H9 (cell line): Measurements from ENCODE around the gene IDNK. TPM values are rescaled to one million over a fixed set of nuclear protein-coding genes. Genes with fewer than 3 reads are reported as not detected.

ENCODE experiments used
- DNase-seq: peaks from one replicate; pipeline ENCODE4 v3.0.0-alpha.2; 2017
- H2AFZ ChIP-seq: one replicate; pipeline ENCODE4 v1.6.1; 2013; ENCODE audit warnings: mild to moderate bottlenecking, low read length, control low read depth, moderate library complexity
- H2AK5ac ChIP-seq: 2 replicates; pipeline ENCODE4 v1.6.1; 2013; ENCODE audit warnings: low read length, control low read depth, mixed read lengths; ENCODE audit not compliant: insufficient read length
- H2BK120ac ChIP-seq: one replicate; pipeline ENCODE4 v1.6.1; 2013; ENCODE audit warnings: low read depth, mild to moderate bottlenecking, low read length, control low read depth, inconsistent platforms; ENCODE audit not compliant: poor library complexity, severe bottlenecking
- H2BK12ac ChIP-seq: 2 replicates; pipeline ENCODE4 v1.6.1; 2013; ENCODE audit warnings: low read length, control low read depth, mixed read lengths, low read depth; ENCODE audit not compliant: insufficient read length
- H2BK15ac ChIP-seq: 2 replicates; pipeline ENCODE4 v1.6.1; 2013; ENCODE audit warnings: low read depth, low read length, control low read depth
- H2BK20ac ChIP-seq: one replicate; pipeline ENCODE4 v1.6.1; 2013; ENCODE audit warnings: low read depth, mild to moderate bottlenecking, low read length, control low read depth, inconsistent platforms; ENCODE audit not compliant: poor library complexity, severe bottlenecking
- H2BK5ac ChIP-seq: 2 replicates; pipeline ENCODE4 v1.6.1; 2013; ENCODE audit warnings: low read length, control low read depth, mixed read lengths; ENCODE audit not compliant: insufficient read length
- H3K14ac ChIP-seq: 2 replicates; pipeline ENCODE4 v1.6.1; 2013; ENCODE audit warnings: low read length, control low read depth; ENCODE audit not compliant: insufficient read depth
- H3K18ac ChIP-seq: 2 replicates; pipeline ENCODE4 v1.6.1; 2013; ENCODE audit warnings: low read depth, mild to moderate bottlenecking, mixed read lengths, low read length, control low read depth; ENCODE audit not compliant: insufficient read length
- H3K23ac ChIP-seq: 2 replicates; pipeline ENCODE4 v1.6.1; 2013; ENCODE audit warnings: low read length, control low read depth, mixed read lengths, low read depth; ENCODE audit not compliant: insufficient read length
- H3K23me2 ChIP-seq: 2 replicates; pipeline ENCODE4 v1.6.1; 2013; ENCODE audit warnings: low read depth, mild to moderate bottlenecking, mixed read lengths, low read length, control low read depth; ENCODE audit not compliant: insufficient read length, poor library complexity, severe bottlenecking
- H3K27ac ChIP-seq: 2 replicates; pipeline ENCODE4 v1.5.1; 2013; ENCODE audit warnings: low read length, control low read depth, mixed read lengths, low read depth; ENCODE audit not compliant: insufficient read length
- H3K27me3 ChIP-seq: 2 replicates; pipeline ENCODE4 v1.6.1; 2013; ENCODE audit warnings: low read length, control low read depth, inconsistent platforms; ENCODE audit not compliant: insufficient read depth
- H3K4ac ChIP-seq: 2 replicates; pipeline ENCODE4 v1.6.1; 2013; ENCODE audit warnings: low read depth, mild to moderate bottlenecking, control low read depth, inconsistent platforms, low read length, moderate library complexity
- H3K4me1 ChIP-seq: 2 replicates; pipeline ENCODE4 v1.6.1; 2013; ENCODE audit warnings: low read length, control low read depth, inconsistent platforms; ENCODE audit not compliant: insufficient read depth
- H3K4me2 ChIP-seq: 2 replicates; pipeline ENCODE4 v1.6.1; 2013; ENCODE audit warnings: low read length, control low read depth, mixed read lengths; ENCODE audit not compliant: insufficient read length, insufficient read depth
- H3K56ac ChIP-seq: 2 replicates; pipeline ENCODE4 v1.6.1; 2013; ENCODE audit warnings: low read depth, mild to moderate bottlenecking, mixed read lengths, low read length, control low read depth; ENCODE audit not compliant: insufficient read length
- H3K79me1 ChIP-seq: 2 replicates; pipeline ENCODE4 v1.6.1; 2013; ENCODE audit warnings: low read depth, mild to moderate bottlenecking, moderate library complexity, low read length, control low read depth, inconsistent platforms; ENCODE audit not compliant: insufficient read depth, poor library complexity, severe bottlenecking
- H3K79me2 ChIP-seq: 2 replicates; pipeline ENCODE4 v1.6.1; 2013; ENCODE audit warnings: low read length, control low read depth, inconsistent platforms; ENCODE audit not compliant: insufficient read depth
- H3K9ac ChIP-seq: 2 replicates; pipeline ENCODE4 v1.6.1; 2013; ENCODE audit warnings: low read length, control low read depth, mixed read lengths; ENCODE audit not compliant: insufficient read length; ENCODE audit errors: extremely low read depth
- H3K9me3 ChIP-seq: one replicate; pipeline ENCODE4 v1.6.1; 2013; ENCODE audit warnings: low read depth, low read length, inconsistent platforms; ENCODE audit not compliant: control insufficient read depth
- H3T11ph ChIP-seq: one replicate; pipeline ENCODE4 v1.6.1; 2013; ENCODE audit warnings: mild to moderate bottlenecking, low read length, control low read depth, inconsistent platforms
- H4K20me1 ChIP-seq: one replicate; pipeline ENCODE4 v1.6.1; 2013; ENCODE audit not compliant: control insufficient read depth, insufficient read length, insufficient read depth
- H4K5ac ChIP-seq: 2 replicates; pipeline ENCODE4 v1.6.1; 2013; ENCODE audit warnings: low read depth, mild to moderate bottlenecking, mixed read lengths, low read length, control low read depth; ENCODE audit not compliant: insufficient read length
- H4K8ac ChIP-seq: replicated peaks from 2 replicates; pipeline ENCODE4 v1.6.1; 2013; ENCODE audit warnings: low read length, control low read depth, mixed read lengths, low read depth; ENCODE audit not compliant: insufficient read length
- H4K91ac ChIP-seq: 2 replicates; pipeline ENCODE4 v1.6.1; 2013; ENCODE audit warnings: low read depth, mild to moderate bottlenecking, moderate library complexity, mixed read lengths, low read length, control low read depth; ENCODE audit not compliant: insufficient read length
- H3K27ac Mint-ChIP-seq, 3 experiments: 2 replicates in 2 of 3; 3 replicates in 1 of 3; pipeline ENCODE4 v1.8.0; 2020 to 2021; ENCODE audit warnings: mixed read lengths in 3 of 3, mild to moderate bottlenecking in 1 of 3, moderate library complexity in 1 of 3
- H3K27me3 Mint-ChIP-seq: 2 replicates; pipeline ENCODE4 v1.8.0; 2021; ENCODE audit warnings: low read depth, mild to moderate bottlenecking, moderate library complexity, mixed read lengths
- H3K36me3 Mint-ChIP-seq, 3 experiments: 2 replicates in 2 of 3; 3 replicates in 1 of 3; pipeline ENCODE4 v1.8.0; 2020 to 2021; ENCODE audit warnings: low read depth in 3 of 3, mixed read lengths in 3 of 3; ENCODE audit not compliant: insufficient read depth in 1 of 3
- H3K4me1 Mint-ChIP-seq, 2 experiments: 2 replicates each; pipeline ENCODE4 v1.8.0; 2020; ENCODE audit warnings: mixed read lengths in 2 of 2
- H3K4me3 Mint-ChIP-seq, 2 experiments: 2 replicates in 1 of 2; 3 replicates in 1 of 2; pipeline ENCODE4 v1.8.0; 2020 to 2021; ENCODE audit warnings: mild to moderate bottlenecking in 2 of 2, mixed read lengths in 2 of 2, moderate library complexity in 1 of 2
- H3K9me3 Mint-ChIP-seq, 2 experiments: 2 replicates in 1 of 2; 3 replicates in 1 of 2; pipeline ENCODE4 v1.8.0; 2020; ENCODE audit warnings: mild to moderate bottlenecking in 2 of 2, mixed read lengths in 2 of 2, moderate library complexity in 1 of 2
- CTCF ChIP-seq: fragments of 200-600 bp; sonication (generic); conservative IDR thresholded peaks from 3 replicates; pipeline ENCODE4 v1.8.0; 2021; ENCODE audit warnings: antibody characterized with exemption, mild to moderate bottlenecking
- WGBS: extraction: QIAGEN DNeasy Blood & Tissue Kit; methylation state at CpG from one replicate; pipeline ENCODE4 v1.1.7; 2013; ENCODE audit warnings: missing lambda C conversion rate, low lambda C conversion rate, mixed read lengths; ENCODE audit not compliant: insufficient read length; ENCODE audit errors: extremely low coverage; 5-methylcytosine and 5-hydroxymethylcytosine counted together
- total RNA-seq: library from RNA; stranded (reverse); gene quantifications from 2 replicates; pipeline ENCODE4 v1.2.1, GENCODE V29; 2021

IDNK gene
- total RNA-seq, 1 experiment from 2014 or later = 1.4 TPM

DNA sequence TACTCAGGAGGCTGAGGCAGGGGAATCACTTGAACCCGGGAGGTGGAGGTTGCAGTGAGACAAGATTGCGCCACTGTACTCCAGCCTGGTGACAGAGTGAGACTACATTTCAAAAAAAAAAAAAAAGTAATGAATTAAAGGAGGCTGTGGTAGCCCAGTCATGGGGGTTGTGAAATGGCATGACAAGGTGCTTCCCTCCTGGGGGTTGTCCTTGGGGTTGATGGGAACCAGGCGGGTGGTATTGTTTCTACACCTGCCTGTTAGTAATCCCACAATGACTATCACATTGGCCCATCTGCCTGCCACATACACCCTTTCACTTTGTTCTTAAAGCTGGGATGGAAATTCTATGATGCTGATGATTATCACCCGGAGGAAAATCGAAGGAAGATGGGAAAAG lies 5.6 kb downstream of the IDNK start:
- Histone ChIP-seq H3K4ac (no peak overlapping the region), H3K4me1 (no peaks in the 10 kb centered on the region), H4K20me1 (no peaks in the 10 kb centered on the region), H3K4me2 (no peak overlapping the region), H3K23me2 (no peaks in the 10 kb centered on the region), H3K9me3 (no peaks in the 10 kb centered on the region), H3K23ac (no peak overlapping the region), H3K9ac (no peak overlapping the region), H3K79me1 (no peaks in the 10 kb centered on the region), H3K18ac (no peak overlapping the region), H2AFZ (no peak overlapping the region), H2BK20ac (no peak overlapping the region), H2BK120ac (no peak overlapping the region), H2AK5ac (no peak overlapping the region), H3K79me2 (no peaks in the 10 kb centered on the region), H3K27ac (no peak overlapping the region), H4K91ac (no peak overlapping the region), H3T11ph (no peak overlapping the region), H3K14ac (no peak overlapping the region), H2BK15ac (no peak overlapping the region), H3K56ac (no peak overlapping the region), H2BK5ac (no peak overlapping the region), H3K27me3 (no peaks in the 10 kb centered on the region), H4K5ac (no peak overlapping the region), H4K8ac (no peak overlapping the region), H2BK12ac (no peak overlapping the region)
- Mint-ChIP-seq H3K4me3 (no peak overlapping the region), H3K36me3 (peaks cover 0 to 5% (median 4%) of the 10 kb centered on the region in 3 experiments; a peak in 4 of 7 replicates), H3K4me1 (peaks cover 39 to 49% of the 10 kb centered on the region in 2 experiments), H3K27ac (no peak overlapping the region; a peak in 1 of 7 replicates), H3K27me3 (peaks cover 2% of the 10 kb centered on the region), H3K9me3 (no peaks in the 10 kb centered on the region)
- no CpG with 5 or more reads among the region's 5 CpGs for WGBS
- DNase-seq = no peak
- no peak for TF ChIP-seq CTCF
